HuH-7.5 (cell line): ENCODE results near the gene ERCC5.

ENCODE experiments used
- DNase-seq: peaks from one replicate; pipeline ENCODE4 v3.0.0; 2011; ENCODE audit warnings: low spot score

ERCC5 gene

DNA sequence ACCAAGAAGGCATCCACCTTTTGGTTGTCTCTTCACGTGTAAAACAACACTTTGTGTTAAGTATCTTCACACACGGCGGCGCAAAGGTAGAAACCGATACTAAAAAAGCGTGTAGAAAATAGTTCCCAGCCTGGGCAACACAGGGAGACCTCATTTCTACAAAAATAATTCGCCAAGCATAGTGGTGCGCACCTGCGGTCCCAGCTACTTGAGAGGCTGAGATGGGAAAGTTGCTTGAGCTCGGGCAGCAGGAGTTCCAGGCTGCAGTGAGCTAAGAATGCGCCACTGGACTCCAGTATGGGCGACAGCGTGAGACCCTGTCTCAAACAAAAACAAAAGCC, 573 bp upstream of the ERCC5 start:
- DNase-seq, result no peak

GRCh38 chr13:102846261-102847015, 606 bp downstream of the ERCC5 start:
- no peak for DNase-seq

- no peak for DNase-seq
Observed at GRCh38 chr13:102847272-102848234, 1.7 kb downstream of the ERCC5 start.

- DNase-seq, result no peak
Observed at GRCh38 chr13:102848956-102849355, 3.1 kb downstream of the ERCC5 start.

DNA sequence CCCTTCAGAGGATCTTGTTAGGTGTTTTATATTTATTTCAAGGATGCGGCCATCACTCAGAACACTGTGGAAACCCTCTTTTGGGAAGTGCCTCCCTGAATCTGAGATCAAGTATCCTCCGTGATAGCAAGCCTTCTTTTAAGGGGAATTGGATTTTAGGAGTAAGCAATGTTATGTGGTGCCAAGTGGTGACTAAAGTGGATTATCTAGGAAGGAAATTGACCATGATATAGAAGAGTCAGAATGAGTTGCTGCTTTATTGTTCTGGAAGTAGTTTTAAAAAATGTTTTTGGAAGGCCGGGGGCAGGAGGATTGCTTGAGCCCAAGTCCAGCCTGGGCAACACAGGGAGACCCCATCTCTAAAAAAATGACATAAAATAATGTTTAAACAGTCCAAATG, 6.7 kb downstream of the ERCC5 start:
- DNase-seq, result no peak

DNA sequence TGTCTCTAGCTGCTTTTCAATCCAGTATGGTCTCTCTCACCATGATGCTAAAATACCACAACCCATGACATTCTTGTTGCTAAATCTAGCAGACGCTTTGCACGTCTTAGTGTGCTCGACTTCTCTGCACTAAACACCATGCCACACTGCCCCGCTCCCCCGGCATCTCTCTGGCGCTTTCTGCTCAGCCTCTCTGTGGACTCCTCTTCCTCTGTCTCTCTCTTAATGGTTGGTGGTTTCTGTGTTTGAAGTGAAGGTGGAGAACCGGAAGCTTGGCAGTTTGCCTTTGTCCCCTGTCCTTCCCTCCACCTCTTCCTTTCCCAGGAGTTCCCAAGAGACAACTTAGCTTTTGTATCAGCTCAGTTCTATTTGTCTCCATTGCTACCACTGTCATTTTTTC, 8.8 kb downstream of the ERCC5 start:
- DNase-seq, result no peak

GRCh38 chr13:102856557-102856956, 10.7 kb downstream of the ERCC5 start:
- DNase-seq, result no peak

- no peak for DNase-seq
Observed at GRCh38 chr13:102862624-102863210, 16.9 kb downstream of the ERCC5 start.

DNA sequence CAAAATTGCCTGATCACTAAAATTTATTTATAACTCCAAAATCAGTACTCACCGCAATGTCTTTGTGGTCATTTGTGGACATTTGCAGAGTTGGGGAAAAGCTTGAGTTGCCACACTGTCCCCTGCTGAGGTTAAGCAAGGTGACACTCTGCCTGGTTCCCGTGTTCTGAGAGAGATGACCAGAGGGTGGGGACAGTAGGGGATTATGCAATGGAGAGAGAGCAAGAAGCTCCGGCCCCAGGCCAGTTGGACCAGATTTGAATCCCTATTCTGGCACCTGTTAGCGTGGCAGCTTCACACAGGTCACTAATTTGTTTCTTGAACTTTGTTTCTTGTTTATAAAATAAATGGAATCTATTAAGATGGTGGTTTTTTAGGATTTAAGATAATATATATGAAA, 17.8 kb downstream of the ERCC5 start:
- DNase-seq, result no peak

DNA sequence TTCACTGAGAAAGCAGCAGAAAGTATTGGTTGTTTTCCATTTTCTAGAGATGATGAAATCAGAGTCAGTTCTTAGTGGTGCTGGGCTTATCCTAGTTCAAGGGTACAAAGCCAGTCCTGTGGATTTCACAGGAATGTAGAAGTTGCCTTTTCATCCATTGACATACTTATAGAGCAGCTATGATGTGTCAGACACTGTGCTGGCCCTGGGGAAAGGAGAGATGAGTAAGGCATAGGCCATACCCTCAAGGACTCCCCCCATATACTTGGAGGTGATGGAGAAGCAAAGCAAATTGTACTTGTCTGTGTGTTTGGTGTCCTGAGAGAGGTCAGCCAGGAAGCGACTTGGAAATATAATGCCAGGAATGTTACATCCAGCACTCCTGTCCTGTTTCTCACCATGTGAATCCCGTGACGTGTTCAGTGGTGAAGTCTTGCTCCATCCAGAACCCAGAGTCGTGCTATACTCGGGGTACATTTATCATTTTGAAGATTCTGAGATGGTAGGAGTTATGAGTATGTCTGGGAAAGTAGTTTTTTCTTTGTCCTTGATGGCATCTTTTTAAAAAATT, 22.6 kb downstream of the ERCC5 start:
- DNase-seq, result no peak

GRCh38 chr13:102869948-102870676, 24.3 kb downstream of the ERCC5 start:
- DNase-seq, result no peak

DNA sequence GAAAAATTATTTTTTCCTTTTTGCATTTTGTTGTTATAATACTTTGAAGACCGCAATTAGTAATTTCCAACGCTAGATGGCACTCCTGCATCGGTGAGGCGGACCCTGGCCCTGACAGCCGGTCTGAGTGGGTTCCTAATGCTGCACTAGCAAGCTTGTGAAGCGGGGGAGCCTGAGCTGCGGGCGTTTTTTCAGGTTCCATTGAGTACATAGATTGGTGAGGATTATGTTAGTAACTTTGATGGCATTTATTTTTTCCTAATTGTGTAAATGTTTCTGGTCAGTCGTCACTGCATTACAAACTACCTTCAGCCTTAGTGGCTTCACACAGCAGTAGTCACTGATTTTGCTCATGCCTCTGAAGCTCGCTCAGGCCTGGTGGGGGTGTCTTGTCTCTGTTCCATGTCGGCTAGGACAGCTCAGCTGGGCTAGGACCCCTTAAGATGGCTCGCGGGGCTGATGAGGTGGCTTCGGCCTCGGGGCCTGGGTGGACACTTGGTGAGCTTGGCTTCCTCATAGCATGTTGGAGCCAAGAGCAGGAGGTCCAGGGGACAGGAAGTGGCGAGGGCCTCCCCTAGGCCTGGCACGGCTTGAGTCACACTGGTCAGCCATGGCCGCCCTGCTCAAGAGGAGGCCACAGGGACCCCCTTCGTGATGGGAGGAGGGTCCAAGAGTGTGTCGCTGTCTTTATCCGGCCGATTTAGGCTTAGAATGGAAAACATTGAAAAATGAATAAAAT, 25.0 kb downstream of the ERCC5 start:
- peak; percentile 32 for DNase-seq

DNA sequence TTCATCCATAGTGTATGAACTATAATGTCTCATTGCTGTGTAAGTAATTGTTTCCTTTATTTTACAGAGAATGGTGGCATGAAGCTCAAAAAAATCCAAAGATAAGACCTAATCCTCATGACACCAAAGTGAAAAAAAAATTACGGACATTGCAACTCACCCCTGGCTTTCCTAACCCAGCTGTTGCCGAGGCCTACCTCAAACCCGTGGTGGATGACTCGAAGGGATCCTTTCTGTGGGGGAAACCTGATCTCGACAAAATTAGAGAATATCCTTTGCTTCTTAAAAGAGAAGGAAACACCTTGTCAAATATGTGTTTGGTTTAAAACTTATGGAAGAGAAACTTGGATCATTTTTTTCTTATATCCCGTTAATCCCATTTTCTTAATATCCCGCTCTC, 26.3 kb downstream of the ERCC5 start:
- no peak for DNase-seq

- DNase-seq, result no peak
Observed at GRCh38 chr13:102872531-102872930, 26.7 kb downstream of the ERCC5 start.

- no peak for DNase-seq
Observed at GRCh38 chr13:102873653-102874052, 27.8 kb downstream of the ERCC5 start.

DNA sequence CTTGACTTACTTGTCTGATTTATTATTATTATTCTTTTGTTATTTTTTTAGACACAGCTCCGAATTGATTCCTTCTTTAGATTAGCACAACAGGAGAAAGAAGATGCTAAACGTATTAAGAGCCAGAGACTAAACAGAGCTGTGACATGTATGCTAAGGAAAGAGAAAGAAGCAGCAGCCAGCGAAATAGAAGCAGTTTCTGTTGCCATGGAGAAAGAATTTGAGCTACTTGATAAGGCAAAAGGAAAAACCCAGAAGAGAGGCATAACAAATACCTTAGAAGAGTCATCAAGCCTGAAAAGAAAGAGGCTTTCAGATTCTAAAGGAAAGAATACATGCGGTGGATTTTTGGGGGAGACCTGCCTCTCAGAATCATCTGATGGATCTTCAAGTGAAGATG, 29.4 kb downstream of the ERCC5 start:
- no peak for DNase-seq

DNA sequence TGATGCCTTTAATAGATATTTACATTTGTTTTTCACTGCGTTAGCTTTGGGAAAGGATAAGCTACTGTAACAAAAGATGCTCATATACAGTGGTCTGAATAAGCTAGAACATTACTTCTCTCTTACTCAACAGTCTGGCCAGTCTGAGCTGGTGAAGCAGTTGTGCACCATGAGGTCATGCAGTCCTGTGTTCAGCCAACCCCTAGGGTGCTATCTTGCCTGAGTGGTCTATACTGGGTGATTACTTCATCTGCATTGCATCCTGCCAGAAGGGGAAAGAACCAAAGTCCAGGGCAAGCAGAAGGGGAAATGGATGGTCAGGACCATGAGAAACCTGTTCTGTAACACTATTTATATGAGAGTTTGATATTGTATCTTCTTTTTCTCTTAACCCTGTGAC, 31.5 kb downstream of the ERCC5 start:
- DNase-seq, result peak; percentile 8

- DNase-seq, result no peak
Observed at GRCh38 chr13:102878481-102878880, 32.6 kb downstream of the ERCC5 start.

DNA sequence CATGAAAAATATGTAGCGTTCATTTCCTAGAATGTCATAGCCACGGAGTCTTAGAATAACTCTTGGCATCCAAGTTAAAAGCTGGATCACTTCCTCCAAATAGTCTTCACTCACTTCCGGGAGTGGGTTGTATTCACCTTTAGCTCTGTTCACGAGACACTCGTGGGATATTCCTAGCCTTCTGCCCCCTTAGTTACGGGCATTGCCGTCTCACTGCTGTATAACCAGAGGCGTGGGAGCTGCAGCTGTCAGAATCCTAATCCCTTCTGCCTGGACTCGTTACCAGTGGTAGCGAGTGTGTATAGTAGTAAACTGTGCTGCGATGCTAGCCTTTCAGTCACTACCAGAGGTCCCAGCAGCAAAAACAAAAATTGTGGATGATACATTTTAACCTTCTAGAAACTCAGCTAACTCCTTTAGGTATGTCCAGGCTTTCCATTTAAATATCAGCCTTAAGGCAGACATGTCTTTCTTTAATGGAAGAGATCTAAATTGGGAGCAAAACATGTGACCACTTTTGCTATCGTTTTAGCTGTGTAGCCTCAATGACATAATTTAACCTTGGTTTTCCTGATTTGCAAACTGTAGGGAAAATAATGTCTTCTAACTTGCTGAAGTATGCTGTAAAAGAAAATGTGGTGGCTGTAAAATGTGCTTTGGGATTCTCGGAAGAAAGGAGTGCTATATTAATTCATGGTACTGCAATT, 34.1 kb downstream of the ERCC5 start:
- no peak for DNase-seq

GRCh38 chr13:102881819-102882686, 36.2 kb downstream of the ERCC5 start:
- DNase-seq, result no peak
